ENCODE measurements around the gene SOWAHD. TPM values are rescaled to one million over a fixed set of nuclear protein-coding genes. Genes with fewer than 3 reads are reported as not detected.
A peak's percentile ranks its signal among the peaks of the same experiment; 100 is the strongest.

SOWAHD gene
- total RNA-seq, 1 donor: 0.72 TPM

GRCh38 chrX:119755981-119756533 is 2.3 kb upstream of the SOWAHD start:
- TF ChIP-seq, protein P1, sequence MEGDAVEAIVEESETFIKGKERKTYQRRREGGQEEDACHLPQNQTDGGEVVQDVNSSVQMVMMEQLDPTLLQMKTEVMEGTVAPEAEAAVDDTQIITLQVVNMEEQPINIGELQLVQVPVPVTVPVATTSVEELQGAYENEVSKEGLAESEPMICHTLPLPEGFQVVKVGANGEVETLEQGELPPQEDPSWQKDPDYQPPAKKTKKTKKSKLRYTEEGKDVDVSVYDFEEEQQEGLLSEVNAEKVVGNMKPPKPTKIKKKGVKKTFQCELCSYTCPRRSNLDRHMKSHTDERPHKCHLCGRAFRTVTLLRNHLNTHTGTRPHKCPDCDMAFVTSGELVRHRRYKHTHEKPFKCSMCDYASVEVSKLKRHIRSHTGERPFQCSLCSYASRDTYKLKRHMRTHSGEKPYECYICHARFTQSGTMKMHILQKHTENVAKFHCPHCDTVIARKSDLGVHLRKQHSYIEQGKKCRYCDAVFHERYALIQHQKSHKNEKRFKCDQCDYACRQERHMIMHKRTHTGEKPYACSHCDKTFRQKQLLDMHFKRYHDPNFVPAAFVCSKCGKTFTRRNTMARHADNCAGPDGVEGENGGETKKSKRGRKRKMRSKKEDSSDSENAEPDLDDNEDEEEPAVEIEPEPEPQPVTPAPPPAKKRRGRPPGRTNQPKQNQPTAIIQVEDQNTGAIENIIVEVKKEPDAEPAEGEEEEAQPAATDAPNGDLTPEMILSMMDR (IDR thresholded peaks at IDR 0.05; ENCODE audit: extremely low read depth, low read depth, low read length): no peak
- Histone ChIP-seq H2AFZ (ENCODE audit: low read length) (no peak overlapping the region), H3K27me3 (ENCODE audit: insufficient read depth, low read length) (no peaks in the 10 kb centered on the region), H3K79me2 (ENCODE audit: insufficient read depth, low read length) (no peaks in the 10 kb centered on the region), H3K4me2 (ENCODE audit: insufficient read depth, low read length) (no peak overlapping the region), H4K20me1 (ENCODE audit: insufficient read depth, low read length) (no peaks in the 10 kb centered on the region), H3K27ac (ENCODE audit: low read depth, low read length) (no peak overlapping the region), H3K4me3 (ENCODE audit: insufficient read depth, low read length) (no peak overlapping the region), H3K4me1 (ENCODE audit: insufficient read depth, low read length) (no peaks in the 10 kb centered on the region), H3K9me3 (ENCODE audit: low read depth, low read length) (no peaks in the 10 kb centered on the region), H3K36me3 (ENCODE audit: insufficient read depth, low read length) (no peaks in the 10 kb centered on the region)
- peak; percentile 47 for DNase-seq (ENCODE audit: insufficient read length, low spot score, missing footprints)

DNA sequence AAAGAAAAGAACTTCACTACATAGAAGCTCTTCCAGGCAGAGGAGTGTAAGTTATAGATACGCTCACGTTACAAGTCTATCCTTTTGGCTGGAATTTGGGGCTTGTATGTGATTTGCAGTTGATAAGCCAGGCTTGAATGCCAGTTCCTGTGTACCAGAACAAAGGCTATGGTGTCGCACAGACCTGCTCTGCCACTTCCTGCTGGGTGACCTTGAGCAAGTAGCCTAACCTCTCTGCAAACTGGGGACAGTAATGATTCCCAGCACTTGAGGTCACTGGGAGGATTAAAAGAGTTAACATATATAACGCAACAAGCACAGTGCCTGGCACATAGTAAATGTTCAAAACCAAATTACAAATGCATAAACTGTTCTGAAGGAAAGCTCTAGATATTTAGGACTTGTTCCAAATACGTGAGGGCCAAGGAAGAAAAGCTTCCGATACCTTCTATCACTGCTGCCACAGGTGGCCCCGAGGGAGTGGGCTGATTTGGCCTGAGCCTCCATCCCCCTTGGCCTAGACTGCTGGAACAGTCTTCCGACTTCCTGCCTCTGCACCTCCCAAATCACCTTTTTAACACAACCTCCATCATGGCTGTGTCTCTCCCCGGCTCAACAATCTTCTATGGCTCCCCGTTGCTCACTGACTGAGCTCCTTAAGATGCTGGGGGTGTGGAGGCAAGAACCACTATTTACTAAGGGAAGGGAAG is 1.3 kb upstream of the SOWAHD start:
- no peaks in the 10 kb centered on the region for H3K79me2 ChIP-seq (ENCODE audit: insufficient read depth, low read length)
- no peaks in the 10 kb centered on the region for H3K9me3 ChIP-seq (ENCODE audit: low read depth, low read length)
- H3K36me3 ChIP-seq (ENCODE audit: insufficient read depth, low read length): no peaks in the 10 kb centered on the region
- TF ChIP-seq, protein P1 (IDR thresholded peaks at IDR 0.05; ENCODE audit: extremely low read depth, low read depth, low read length): no peak
- no peak overlapping the region for H3K27ac ChIP-seq (ENCODE audit: low read depth, low read length)
- H2AFZ ChIP-seq (ENCODE audit: low read length): no peak overlapping the region
- H3K4me2 ChIP-seq (ENCODE audit: insufficient read depth, low read length): no peak overlapping the region
- no peaks in the 10 kb centered on the region for H3K27me3 ChIP-seq (ENCODE audit: insufficient read depth, low read length)
- H3K4me1 ChIP-seq (ENCODE audit: insufficient read depth, low read length): no peaks in the 10 kb centered on the region
- peak; percentile 63 for DNase-seq (ENCODE audit: insufficient read length, low spot score, missing footprints)
- H4K20me1 ChIP-seq (ENCODE audit: insufficient read depth, low read length): no peaks in the 10 kb centered on the region
- no peak overlapping the region for H3K4me3 ChIP-seq (ENCODE audit: insufficient read depth, low read length)

- Histone ChIP-seq H3K79me2 (ENCODE audit: insufficient read depth, low read length) (no peaks in the 10 kb centered on the region), H3K27me3 (ENCODE audit: insufficient read depth, low read length) (no peaks in the 10 kb centered on the region), H4K20me1 (ENCODE audit: insufficient read depth, low read length) (no peaks in the 10 kb centered on the region), H3K27ac (ENCODE audit: low read depth, low read length) (no peak overlapping the region), H3K36me3 (ENCODE audit: insufficient read depth, low read length) (no peaks in the 10 kb centered on the region), H3K9me3 (ENCODE audit: low read depth, low read length) (no peaks in the 10 kb centered on the region), H3K4me2 (ENCODE audit: insufficient read depth, low read length) (peak overlapping the region; percentile 71), H3K4me3 (ENCODE audit: insufficient read depth, low read length) (no peak overlapping the region), H3K4me1 (ENCODE audit: insufficient read depth, low read length) (peaks cover 2% of the 10 kb centered on the region), H2AFZ (ENCODE audit: low read length) (peak overlapping the region; percentile 59)
- TF ChIP-seq, protein P1 (IDR thresholded peaks at IDR 0.05; ENCODE audit: extremely low read depth, low read depth, low read length): no peak
- DNase-seq (ENCODE audit: insufficient read length, low spot score, missing footprints): peak; percentile 19
Observed at GRCh38 chrX:119757646-119757978, 776 bp upstream of the SOWAHD start.

GRCh38 chrX:119758731-119759247 is 401 bp downstream of the SOWAHD start:
- DNase-seq (ENCODE audit: insufficient read length, low spot score, missing footprints): peak; percentile 67
- Histone ChIP-seq H4K20me1 (ENCODE audit: insufficient read depth, low read length) (no peaks in the 10 kb centered on the region), H3K4me3 (ENCODE audit: insufficient read depth, low read length) (peak overlapping the region; percentile 66), H3K4me2 (ENCODE audit: insufficient read depth, low read length) (peak overlapping the region; percentile 71), H3K36me3 (ENCODE audit: insufficient read depth, low read length) (no peaks in the 10 kb centered on the region), H3K79me2 (ENCODE audit: insufficient read depth, low read length) (no peaks in the 10 kb centered on the region), H3K9me3 (ENCODE audit: low read depth, low read length) (no peaks in the 10 kb centered on the region), H3K4me1 (ENCODE audit: insufficient read depth, low read length) (peaks cover 14% of the 10 kb centered on the region), H2AFZ (ENCODE audit: low read length) (peak overlapping the region; percentile 47), H3K27me3 (ENCODE audit: insufficient read depth, low read length) (no peaks in the 10 kb centered on the region), H3K27ac (ENCODE audit: low read depth, low read length) (no peak overlapping the region)
- TF ChIP-seq, protein P1 (IDR thresholded peaks at IDR 0.05; ENCODE audit: extremely low read depth, low read depth, low read length): no peak

All from osteoblast (primary cell).